ENCODE data around the gene SPAG7.
"Not testable (repeated sequence)": the region's sequence is repeated elsewhere in the genome, so short reads cannot be mapped to it uniquely, and the experiment has no call there.

Gene SPAG7

GRCh38 chr17:4935650-4936049, 32.0 kb downstream of the SPAG7 start:
- DNase-seq: no peak

GRCh38 chr17:4934173-4934979, 33.2 kb downstream of the SPAG7 start:
- peak; percentile 67 for DNase-seq

GRCh38 chr17:4933646-4934045, 34.0 kb downstream of the SPAG7 start:
- no peak for DNase-seq

GRCh38 chr17:4932756-4933155, 34.9 kb downstream of the SPAG7 start:
- DNase-seq: no peak

GRCh38 chr17:4931963-4932362, 35.7 kb downstream of the SPAG7 start, which contains the start of gene GP1BA:
TSS of gene GP1BA (plus strand) at chr17:4932277. CDS start at chr17:4932605, 328 bp downstream.
- DNase-seq: no peak

- DNase-seq: no peak
Measured at GRCh38 chr17:4928881-4929280, 38.7 kb downstream of the SPAG7 start.

- not testable (repeated sequence) for DNase-seq
Measured at GRCh38 chr17:4926577-4927335, 40.9 kb downstream of the SPAG7 start.

- no peak for DNase-seq
Measured at GRCh38 chr17:4921320-4921719, 46.3 kb downstream of the SPAG7 start.

GRCh38 chr17:4920351-4921048, 47.1 kb downstream of the SPAG7 start:
- DNase-seq: no peak

GRCh38 chr17:4919511-4920047, 48.0 kb downstream of the SPAG7 start:
- no peak for DNase-seq

GRCh38 chr17:4914551-4914950, 53.1 kb downstream of the SPAG7 start:
- DNase-seq: not testable (repeated sequence)

- no peak for DNase-seq
Measured at GRCh38 chr17:4913994-4914393, 53.6 kb downstream of the SPAG7 start.

Data from DMS79 treated with DMSO at 0.1 percent for 48 hours (cell line).